A172 (cell line): ENCODE measurements around the gene CDC23. TPM values are rescaled to one million over a fixed set of nuclear protein-coding genes. Genes with fewer than 3 reads are reported as not detected.
A peak's percentile ranks its signal among the peaks of the same experiment; 100 is the strongest.
"Not testable (repeated sequence)": the region's sequence is repeated elsewhere in the genome, so short reads cannot be mapped to it uniquely, and the experiment has no call there.

Source experiments
- DNase-seq: peaks from one replicate; pipeline ENCODE4 v3.0.0-alpha.2; 2015; ENCODE audit warnings: low spot score
- total RNA-seq: library from RNA; depleted of rRNA; stranded (reverse); fragments of >200 nt; shearing (Covaris generic); gene quantifications from 2 replicates; pipeline ENCODE4 v1.2.3, GENCODE V29; 2014

Gene CDC23
- total RNA-seq, 1 experiment from 2014 or later, result 72.6 TPM

- DNase-seq, result peak; percentile 21
These were observed 329 bp downstream of the CDC23 start for GRCh38 chr5:138212828-138213160.

DNA sequence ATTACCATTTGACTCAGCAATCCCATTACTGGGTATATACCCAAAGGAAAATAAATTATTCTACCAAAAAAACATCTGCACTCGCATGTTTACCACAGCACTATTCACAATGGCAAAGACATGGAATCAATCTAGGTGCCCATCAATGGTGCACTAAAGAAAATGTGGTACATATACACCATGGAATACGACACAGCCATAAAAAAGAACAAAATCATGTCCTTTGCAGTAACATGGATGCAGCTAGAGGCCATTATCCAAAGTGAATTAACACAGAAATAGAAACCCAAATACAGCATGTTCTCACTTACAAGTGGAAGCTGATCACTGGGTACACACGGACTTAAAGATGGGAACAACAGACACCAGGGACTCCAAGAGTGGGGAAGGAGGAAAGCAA is 2.1 kb downstream of the CDC23 start:
- DNase-seq, result no peak

GRCh38 chr5:138193859-138194258 is 19.3 kb downstream of the CDC23 start:
- DNase-seq, result not testable (repeated sequence)

DNA sequence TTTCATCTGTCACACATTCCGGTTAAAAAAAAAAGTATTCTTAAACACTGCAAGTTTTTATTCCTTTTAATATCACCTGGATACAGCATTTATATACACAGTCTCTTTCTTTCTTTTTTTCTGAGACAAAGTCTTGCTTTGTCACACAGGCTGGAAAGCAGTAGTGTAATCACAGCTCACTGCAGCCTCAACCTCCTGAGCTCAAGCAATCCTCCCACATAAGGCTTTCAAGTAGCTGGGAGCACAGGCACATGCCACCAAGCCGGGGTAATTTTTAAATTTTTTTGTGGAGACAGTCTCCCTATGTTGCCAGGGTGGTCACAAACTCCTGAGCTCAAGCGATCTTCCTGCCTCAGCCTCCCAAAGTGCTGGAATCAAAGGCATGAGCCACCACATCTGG is 20.3 kb downstream of the CDC23 start:
- DNase-seq, result no peak

- no peak for DNase-seq
These were observed 24.5 kb downstream of the CDC23 start for GRCh38 chr5:138188626-138189025.

DNA sequence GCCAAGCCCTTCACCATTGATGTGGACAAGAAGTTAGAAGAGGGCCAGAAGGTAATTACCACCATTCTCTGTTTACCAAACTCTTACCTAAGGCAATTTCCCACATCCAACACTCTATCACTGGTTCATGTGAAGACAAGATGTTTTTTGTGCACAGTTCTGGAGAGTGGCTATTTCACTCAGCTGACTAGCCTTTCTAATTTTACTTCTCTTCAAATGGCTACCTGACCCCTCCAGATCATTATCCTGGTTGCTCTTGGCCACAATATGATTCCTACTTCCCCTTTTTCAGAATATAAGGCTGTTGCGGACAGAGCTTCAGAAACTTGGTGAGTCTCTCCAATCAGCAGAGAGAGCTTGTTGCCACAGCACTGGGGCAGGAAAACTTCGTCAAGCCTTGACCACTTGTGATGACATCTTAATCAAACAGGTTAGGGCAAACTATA is 27.1 kb downstream of the CDC23 start:
- no peak for DNase-seq

DNA sequence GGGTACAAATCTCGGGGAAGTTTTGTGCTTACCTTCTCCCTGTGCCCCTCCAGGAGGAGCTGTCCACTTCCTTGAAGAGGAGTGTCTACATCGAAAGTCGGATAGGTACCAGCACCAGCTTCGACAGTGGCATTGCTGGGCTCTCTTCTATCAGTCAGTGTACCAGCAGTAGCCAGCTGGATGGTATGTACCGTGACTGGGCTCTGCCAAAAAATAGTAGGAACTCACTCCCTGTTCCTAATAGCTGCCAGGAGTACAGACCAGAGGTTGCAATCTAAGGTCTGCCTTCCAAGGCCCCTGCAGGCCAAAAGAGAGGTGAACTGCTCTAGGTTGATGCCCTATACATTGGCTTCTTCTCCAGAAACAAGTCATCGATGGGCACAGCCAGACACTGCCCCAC is 30.3 kb downstream of the CDC23 start:
- no peak for DNase-seq

- no peak for DNase-seq
These were observed 32.3 kb downstream of the CDC23 start for GRCh38 chr5:138180841-138181240.

- peak; percentile 81 for DNase-seq
These were observed 32.8 kb downstream of the CDC23 start for GRCh38 chr5:138180183-138180782.

- no peak for DNase-seq
These were observed 33.8 kb downstream of the CDC23 start for GRCh38 chr5:138179277-138179857.

- peak; percentile 99 for DNase-seq
These were observed 34.4 kb downstream of the CDC23 start, which contains the start of the genes BRD8 and KIF20A for GRCh38 chr5:138178516-138179276. Gene BRD8 (minus strand): TSS chr5:138178630. CDS start chr5:138178614, 16 bp downstream. Gene KIF20A (plus strand): TSS chr5:138179112. CDS start chr5:138179681, 569 bp downstream.

DNA sequence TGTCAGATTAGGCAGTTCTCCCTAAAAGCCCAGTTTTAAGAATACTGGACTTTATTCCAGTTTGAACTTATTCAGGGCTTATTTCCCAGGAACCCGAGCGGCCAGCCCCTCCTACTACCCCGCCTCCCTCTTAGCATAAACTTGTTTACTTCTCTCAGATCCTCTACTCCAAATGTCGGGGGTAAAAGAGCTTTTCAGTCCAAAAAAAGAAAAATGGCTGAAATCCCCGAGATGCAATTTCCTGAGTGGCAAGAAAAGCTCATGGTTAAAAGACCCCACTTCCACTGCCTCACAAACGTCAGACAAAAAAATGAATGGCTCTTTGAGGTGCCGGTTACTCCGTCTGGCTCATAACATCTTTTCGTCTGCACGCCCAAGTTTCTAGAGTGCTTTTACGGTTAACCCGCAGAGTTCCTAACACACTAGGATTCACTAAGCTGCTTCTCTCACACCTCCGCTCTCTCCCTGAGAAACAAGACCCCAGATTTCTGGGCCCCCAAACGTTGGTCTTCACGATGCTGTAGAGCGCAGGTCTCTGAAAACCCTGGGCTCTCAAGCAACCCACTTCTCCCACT is 35.1 kb downstream of the CDC23 start:
- peak; percentile 39 for DNase-seq

GRCh38 chr5:138170299-138170698 is 42.8 kb downstream of the CDC23 start:
- no peak for DNase-seq

DNA sequence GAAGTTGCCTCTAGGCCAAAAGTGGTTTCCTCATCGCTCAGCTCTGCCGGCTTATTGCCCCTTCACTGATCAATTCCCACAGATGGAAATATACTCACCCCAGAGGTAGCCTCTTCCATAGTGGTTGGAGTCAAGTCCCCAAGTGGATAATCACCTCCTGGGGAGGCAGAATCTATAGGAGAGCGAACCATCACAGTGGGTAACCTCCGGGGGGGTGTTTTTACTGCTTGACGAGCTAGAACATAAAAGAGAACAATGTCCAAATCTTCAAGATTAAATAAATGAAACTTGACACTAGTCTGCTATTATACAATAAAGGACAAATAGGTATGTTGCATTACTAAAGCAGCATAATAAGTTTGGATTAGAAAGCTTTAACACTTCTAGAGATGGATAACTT is 44.0 kb downstream of the CDC23 start:
- DNase-seq, result no peak

GRCh38 chr5:138163721-138164120 is 49.4 kb downstream of the CDC23 start:
- DNase-seq, result no peak

GRCh38 chr5:138160706-138161105 is 52.4 kb downstream of the CDC23 start:
- DNase-seq, result no peak

- DNase-seq, result no peak
These were observed 53.5 kb downstream of the CDC23 start for GRCh38 chr5:138159666-138160065.

GRCh38 chr5:138157626-138158025 is 55.5 kb downstream of the CDC23 start:
- no peak for DNase-seq

GRCh38 chr5:138155977-138156376 is 57.1 kb downstream of the CDC23 start:
- DNase-seq, result not testable (repeated sequence)

GRCh38 chr5:138149530-138149929 is 63.6 kb downstream of the CDC23 start:
- peak; percentile 60 for DNase-seq

DNA sequence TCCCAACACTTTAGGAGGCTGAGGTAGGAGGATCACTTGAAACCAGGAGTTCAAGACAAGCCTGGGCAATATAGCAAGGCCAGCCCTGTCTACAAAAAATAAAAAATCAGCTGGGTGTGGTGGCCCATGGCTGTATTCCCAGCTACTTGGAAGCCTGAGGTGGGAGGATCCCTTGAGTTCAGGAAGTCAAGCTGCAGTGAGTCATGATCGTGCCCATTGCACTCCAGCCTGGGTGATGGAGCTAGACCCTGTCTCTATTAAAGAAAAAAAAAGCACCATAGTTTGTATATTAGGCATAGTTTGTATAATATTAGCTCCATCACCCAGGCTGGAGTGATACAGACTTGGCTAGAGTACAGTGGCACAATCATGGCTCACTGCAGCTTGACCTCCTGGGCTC is 64.3 kb downstream of the CDC23 start:
- peak; percentile 87 for DNase-seq

- not testable (repeated sequence) for DNase-seq
These were observed 69.5 kb downstream of the CDC23 start for GRCh38 chr5:138143578-138143977.

- no peak for DNase-seq
These were observed 71.4 kb downstream of the CDC23 start for GRCh38 chr5:138141734-138142133.
